Measurements from ENCODE around the gene NAALADL2. TPM values are rescaled to one million over a fixed set of nuclear protein-coding genes. Genes with fewer than 3 reads are reported as not detected.

NAALADL2 gene
- total RNA-seq, 1 donor from 2014 or later, result 2.9 TPM

DNA sequence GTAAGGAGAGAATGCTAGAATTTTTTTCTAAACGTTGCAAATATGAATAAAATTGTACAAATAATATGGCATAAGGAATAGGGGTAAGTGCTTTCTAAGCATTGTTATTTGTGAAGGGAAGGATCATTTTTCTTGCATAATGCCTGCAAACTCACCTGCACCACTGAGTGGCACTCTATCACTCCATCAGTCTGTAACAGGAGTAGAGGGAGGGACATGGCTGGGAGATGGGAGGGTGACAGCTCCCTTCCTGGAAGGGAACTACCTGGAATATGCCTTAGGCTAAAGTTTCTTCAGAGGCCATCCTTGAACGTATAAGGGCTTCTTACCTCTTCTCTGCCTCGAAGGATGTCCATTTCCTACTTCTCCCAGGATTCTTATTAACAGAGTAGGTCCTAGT lies 3.0 kb downstream of the NAALADL2 start:
- TF ChIP-seq, protein P1, sequence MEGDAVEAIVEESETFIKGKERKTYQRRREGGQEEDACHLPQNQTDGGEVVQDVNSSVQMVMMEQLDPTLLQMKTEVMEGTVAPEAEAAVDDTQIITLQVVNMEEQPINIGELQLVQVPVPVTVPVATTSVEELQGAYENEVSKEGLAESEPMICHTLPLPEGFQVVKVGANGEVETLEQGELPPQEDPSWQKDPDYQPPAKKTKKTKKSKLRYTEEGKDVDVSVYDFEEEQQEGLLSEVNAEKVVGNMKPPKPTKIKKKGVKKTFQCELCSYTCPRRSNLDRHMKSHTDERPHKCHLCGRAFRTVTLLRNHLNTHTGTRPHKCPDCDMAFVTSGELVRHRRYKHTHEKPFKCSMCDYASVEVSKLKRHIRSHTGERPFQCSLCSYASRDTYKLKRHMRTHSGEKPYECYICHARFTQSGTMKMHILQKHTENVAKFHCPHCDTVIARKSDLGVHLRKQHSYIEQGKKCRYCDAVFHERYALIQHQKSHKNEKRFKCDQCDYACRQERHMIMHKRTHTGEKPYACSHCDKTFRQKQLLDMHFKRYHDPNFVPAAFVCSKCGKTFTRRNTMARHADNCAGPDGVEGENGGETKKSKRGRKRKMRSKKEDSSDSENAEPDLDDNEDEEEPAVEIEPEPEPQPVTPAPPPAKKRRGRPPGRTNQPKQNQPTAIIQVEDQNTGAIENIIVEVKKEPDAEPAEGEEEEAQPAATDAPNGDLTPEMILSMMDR (conservative IDR thresholded peaks at IDR 0.05; ENCODE audit: low read depth, low read length), result peak; percentile 65
- no peak overlapping the region for H3K4me3 ChIP-seq (ENCODE audit: low read depth, low read length)
- peak; percentile 4 for DNase-seq (ENCODE audit: low read depth)

DNA sequence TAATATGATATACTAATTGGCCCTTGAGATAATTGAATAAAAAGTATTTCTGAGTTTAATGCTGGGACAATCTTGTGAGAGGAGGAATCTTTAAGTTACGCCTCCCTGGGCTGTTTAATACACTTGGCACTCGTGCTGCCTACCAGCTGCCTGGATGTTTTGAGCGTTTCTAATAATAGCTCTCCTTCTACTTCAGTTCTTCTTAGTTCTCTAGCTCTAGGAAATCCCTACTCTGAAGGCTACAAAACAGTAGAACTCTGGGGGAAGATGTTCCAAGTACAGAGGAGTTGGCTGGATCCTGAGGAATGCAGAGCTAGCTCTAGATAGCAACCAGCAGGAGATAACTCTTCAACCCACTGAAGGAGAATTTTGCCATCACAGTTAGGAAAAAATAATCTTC lies 3.5 kb downstream of the NAALADL2 start:
- DNase-seq (ENCODE audit: low read depth), result no peak
- TF ChIP-seq, protein P1 (conservative IDR thresholded peaks at IDR 0.05; ENCODE audit: low read depth, low read length), result no peak
- H3K4me3 ChIP-seq (ENCODE audit: low read depth, low read length), result no peak overlapping the region

DNA sequence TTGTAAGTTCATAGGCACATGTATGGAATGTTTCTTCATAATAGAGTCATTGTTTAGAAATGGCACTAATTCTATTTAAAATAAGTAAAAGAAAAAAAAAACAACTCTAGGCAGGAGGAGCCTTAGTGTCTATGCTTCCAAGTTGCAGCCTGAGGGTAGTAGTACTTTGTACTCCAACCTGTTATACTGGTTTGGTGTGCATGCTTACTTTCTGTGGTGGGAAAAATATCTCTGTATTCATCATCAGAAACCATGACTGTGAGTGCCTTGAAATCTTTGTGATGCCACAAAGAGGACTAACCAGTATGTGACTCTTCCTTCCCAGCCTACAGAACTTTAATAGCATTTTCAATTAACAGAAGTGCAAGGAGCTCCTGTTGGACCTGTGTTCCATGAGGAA lies 4.4 kb downstream of the NAALADL2 start:
- H3K4me3 ChIP-seq (ENCODE audit: low read depth, low read length), result no peak overlapping the region
- TF ChIP-seq, protein P1 (conservative IDR thresholded peaks at IDR 0.05; ENCODE audit: low read depth, low read length), result no peak
- no peak for DNase-seq (ENCODE audit: low read depth)

DNA sequence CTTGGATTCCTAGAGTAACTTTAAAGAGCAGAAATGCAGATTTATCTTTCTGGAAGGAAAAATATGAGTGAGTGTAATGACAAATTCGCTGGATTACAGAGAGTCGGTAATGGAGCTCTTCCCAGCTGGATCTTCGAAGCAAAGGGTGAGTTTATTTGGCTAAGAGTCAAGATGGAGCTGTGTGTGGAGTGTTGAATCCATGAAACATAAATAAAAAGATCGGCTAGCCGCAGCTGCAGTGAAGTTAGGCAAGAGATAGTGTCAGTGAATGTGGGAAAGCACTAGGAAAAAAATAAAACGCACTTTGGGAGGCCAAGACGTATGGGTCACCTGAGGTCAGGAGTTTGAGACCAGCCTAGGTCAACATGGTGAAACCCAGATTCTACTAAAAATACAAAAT lies 10.3 kb downstream of the NAALADL2 start:
- DNase-seq (ENCODE audit: low read depth), result no peak
- H3K4me3 ChIP-seq (ENCODE audit: low read depth, low read length), result no peak overlapping the region
- TF ChIP-seq, protein P1 (conservative IDR thresholded peaks at IDR 0.05; ENCODE audit: low read depth, low read length), result no peak

DNA sequence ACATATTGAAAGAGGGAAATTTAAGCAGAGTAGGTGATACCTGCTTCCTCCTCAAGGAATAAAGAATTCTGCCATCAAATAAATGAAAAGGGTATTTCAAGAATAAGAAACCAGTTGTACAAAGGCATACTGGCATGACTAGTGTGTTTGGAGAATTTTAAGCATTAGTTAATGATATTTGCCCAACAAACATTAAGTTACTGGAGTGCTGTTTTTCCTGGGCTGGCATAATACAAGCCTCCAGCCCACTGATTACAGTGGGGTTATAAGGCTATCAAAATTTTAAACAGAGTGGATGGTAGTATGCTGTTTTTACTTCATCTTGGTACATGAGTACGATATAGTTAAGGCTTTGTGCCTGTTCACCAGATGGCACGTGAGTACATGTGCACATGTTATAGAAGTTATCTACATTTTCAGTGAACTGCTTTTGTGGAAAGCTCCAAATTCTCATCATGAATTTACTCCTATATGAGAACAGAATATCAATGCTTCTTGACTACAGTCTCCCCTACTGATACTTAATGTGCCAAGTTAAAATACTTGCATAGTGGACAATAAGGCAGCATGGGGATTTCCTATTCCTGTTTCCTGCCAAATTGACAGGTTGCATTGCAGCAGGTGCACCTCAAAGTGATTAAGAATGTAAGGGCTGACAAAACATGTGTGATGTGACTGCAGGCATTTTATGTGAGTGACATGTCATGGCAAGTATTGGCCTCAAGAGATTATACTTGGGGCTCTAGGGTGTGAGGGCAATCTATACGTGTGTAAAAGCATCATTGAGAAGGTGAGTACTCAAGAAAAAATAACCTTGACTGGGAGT lies 14.9 kb downstream of the NAALADL2 start:
- DNase-seq (ENCODE audit: low read depth), result no peak
- TF ChIP-seq, protein P1 (conservative IDR thresholded peaks at IDR 0.05; ENCODE audit: low read depth, low read length), result no peak
- no peak overlapping the region for H3K4me3 ChIP-seq (ENCODE audit: low read depth, low read length)

DNA sequence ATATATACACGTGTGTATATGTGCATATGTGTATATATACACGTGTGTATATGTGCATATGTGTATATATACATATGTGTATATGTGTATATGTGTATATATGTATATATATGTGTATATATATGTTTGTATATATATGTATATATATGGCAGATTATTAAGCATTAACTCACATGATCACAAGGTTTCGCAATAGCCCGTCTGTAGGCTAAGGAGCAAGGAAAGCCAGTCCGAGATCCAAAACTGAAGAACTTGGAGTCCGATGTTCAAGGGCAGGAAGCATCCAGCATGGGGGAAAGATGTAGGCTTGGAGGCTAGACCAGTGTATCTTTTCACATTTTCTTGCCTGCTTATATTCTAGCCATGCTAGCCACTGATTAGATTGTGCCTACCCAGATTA lies 23.7 kb downstream of the NAALADL2 start:
- no peak for DNase-seq (ENCODE audit: low read depth)
- TF ChIP-seq, protein P1 (conservative IDR thresholded peaks at IDR 0.05; ENCODE audit: low read depth, low read length), result no peak
- H3K4me3 ChIP-seq (ENCODE audit: low read depth, low read length), result no peak overlapping the region

All from epithelial cell of proximal tubule (primary cell).